HEK293 (cell line): ENCODE results near the gene FAM229B.
"Not testable (repeated sequence)": the region's sequence is repeated elsewhere in the genome, so short reads cannot be mapped to it uniquely, and the experiment has no call there.

Source experiments
- CTCF ChIP-seq: fragments of 450-650 bp; formaldehyde crosslinking; IDR thresholded peaks from 2 replicates; pipeline ENCODE4 v1.5.1; 2016; ENCODE audit warnings: missing biosample characterization, missing genetic modification characterization
- TRIM28 ChIP-seq: IDR thresholded peaks from 2 replicates; pipeline ENCODE4 v1.6.1; 2011; ENCODE audit warnings: low read length, control low read depth, borderline replicate concordance
- YY1 ChIP-seq: fragments of 450-650 bp; formaldehyde crosslinking; IDR thresholded peaks from 2 replicates; pipeline ENCODE4 v1.5.1; 2018; ENCODE audit warnings: missing biosample characterization, missing genetic modification characterization
- ZBTB8A ChIP-seq: fragments of 450-650 bp; formaldehyde crosslinking; IDR thresholded peaks from 2 replicates; pipeline ENCODE4 v1.5.1; 2016; ENCODE audit warnings: missing biosample characterization, missing genetic modification characterization

- not testable (repeated sequence) for TF ChIP-seq ZBTB8A (tag by site-specific recombination); CTCF (tag by site-specific recombination); TRIM28; YY1 (tag by site-specific recombination)
These were observed 36.1 kb upstream of the FAM229B start for GRCh38 chr6:112051251-112051740.
